HFFc6 (cell line): ENCODE data around the gene BMP7. TPM values are rescaled to one million over a fixed set of nuclear protein-coding genes. Genes with fewer than 3 reads are reported as not detected.

ENCODE experiments used
- DNase-seq: peaks from one replicate; pipeline ENCODE4 v3.0.0-alpha.2; 2018
- H3K27ac Mint-ChIP-seq: 2 replicates; pipeline ENCODE4 v1.8.0; 2020; ENCODE audit warnings: mild to moderate bottlenecking, mixed read lengths
- H3K27me3 Mint-ChIP-seq: 2 replicates; pipeline ENCODE4 v1.8.0; 2021; ENCODE audit warnings: mild to moderate bottlenecking, moderate library complexity, mixed read lengths; ENCODE audit not compliant: insufficient read depth
- H3K36me3 Mint-ChIP-seq: 2 replicates; pipeline ENCODE4 v1.8.0; 2021; ENCODE audit warnings: low read depth, mixed read lengths
- H3K4me1 Mint-ChIP-seq: 2 replicates; pipeline ENCODE4 v1.8.0; 2020; ENCODE audit warnings: low read depth, mixed read lengths
- H3K4me3 Mint-ChIP-seq: 2 replicates; pipeline ENCODE4 v1.8.0; 2020; ENCODE audit warnings: mild to moderate bottlenecking, moderate library complexity, mixed read lengths
- H3K9me3 Mint-ChIP-seq: 2 replicates; pipeline ENCODE4 v1.8.0; 2020; ENCODE audit warnings: mild to moderate bottlenecking, mixed read lengths
- total RNA-seq, 6 experiments: library from RNA; stranded (reverse); fragmentation: NEBNext Ultra II Directional; extraction: Animal tissue kit (Norgen Biotek cat#: 25700); gene quantifications; 2 replicates in 1 of 6; 3 replicates in 5 of 6; pipeline ENCODE4 v1.2.3, GENCODE V29; 2021
- TF ChIP-seq, protein P1 (sequence below): fragments of 200-600 bp; sonication (generic); IDR thresholded peaks from 2 replicates; pipeline ENCODE4 v1.5.0; 2021; ENCODE audit warnings: antibody characterized with exemption, mild to moderate bottlenecking

The BMP7 gene
- total RNA-seq, 6 experiments from 2014 or later: not detected

DNA sequence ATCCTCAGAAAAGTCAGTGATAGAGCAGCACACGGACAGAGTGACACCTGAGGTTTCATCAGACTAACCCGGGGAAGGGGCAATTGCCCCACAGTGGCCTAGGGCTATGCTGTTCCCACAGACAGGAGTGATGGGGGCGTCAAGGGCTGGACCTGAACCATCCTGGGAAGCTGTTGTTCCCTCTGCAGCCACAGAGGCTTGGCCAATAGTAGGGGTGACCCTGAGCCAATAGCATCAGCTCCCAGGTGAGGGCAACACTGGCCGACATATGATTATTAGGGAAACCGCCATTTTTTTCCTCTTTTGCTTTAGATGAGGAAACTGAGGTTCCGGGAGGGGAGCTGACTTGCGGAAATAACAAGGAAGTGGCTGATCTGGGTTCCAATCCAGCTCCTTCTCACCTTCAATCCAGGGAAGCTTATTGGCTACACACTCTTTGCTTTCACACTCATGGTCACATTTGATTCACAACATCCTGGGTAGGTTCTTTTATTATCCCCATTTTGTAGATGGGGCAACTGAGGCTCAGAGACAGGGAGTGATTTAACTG is 126.0 kb downstream of the BMP7 start:
- Mint-ChIP-seq H3K27me3 (peaks cover 14% of the 10 kb centered on the region; the same call in 1 of the 2 replicates), H3K4me1 (no peaks in the 10 kb centered on the region), H3K9me3 (no peaks in the 10 kb centered on the region), H3K36me3 (no peaks in the 10 kb centered on the region), H3K4me3 (no peak overlapping the region), H3K27ac (no peak overlapping the region)
- TF ChIP-seq, protein P1, sequence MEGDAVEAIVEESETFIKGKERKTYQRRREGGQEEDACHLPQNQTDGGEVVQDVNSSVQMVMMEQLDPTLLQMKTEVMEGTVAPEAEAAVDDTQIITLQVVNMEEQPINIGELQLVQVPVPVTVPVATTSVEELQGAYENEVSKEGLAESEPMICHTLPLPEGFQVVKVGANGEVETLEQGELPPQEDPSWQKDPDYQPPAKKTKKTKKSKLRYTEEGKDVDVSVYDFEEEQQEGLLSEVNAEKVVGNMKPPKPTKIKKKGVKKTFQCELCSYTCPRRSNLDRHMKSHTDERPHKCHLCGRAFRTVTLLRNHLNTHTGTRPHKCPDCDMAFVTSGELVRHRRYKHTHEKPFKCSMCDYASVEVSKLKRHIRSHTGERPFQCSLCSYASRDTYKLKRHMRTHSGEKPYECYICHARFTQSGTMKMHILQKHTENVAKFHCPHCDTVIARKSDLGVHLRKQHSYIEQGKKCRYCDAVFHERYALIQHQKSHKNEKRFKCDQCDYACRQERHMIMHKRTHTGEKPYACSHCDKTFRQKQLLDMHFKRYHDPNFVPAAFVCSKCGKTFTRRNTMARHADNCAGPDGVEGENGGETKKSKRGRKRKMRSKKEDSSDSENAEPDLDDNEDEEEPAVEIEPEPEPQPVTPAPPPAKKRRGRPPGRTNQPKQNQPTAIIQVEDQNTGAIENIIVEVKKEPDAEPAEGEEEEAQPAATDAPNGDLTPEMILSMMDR: no peak
- DNase-seq: no peak

DNA sequence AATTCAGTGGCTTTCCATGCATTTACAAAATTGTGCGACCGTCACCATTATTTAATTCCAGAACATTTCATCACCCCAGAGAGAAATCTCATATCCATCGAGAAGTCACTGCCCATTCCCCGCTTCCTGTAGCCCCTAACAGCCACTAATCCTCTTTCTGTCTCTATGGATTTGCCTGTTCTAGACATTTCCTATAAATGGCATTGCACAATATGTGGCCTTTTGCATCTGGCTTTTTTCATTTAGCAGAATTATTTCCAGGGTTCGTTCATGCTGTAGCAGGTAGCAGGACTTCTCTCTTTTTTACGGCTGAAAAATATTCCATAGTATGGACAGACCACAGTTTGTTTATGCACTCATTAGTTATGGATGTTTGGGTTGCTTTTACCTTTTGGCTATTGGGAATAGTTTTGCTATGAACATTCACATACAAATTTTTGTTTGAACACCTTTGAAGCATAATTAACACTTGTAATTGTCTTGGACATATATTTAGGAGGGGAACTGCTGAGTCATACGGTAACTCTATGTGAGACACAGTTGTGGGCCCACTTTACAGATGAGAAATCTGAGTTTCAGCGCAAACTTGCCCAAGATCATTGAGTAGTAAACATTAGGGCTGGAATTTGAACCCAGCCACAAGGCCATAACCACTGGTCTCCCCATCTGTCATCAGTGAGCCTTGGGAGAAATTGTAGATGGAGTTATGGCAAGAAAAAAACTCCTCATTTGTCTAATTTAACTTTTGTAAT is 126.9 kb downstream of the BMP7 start:
- Mint-ChIP-seq H3K27ac (no peak overlapping the region), H3K9me3 (no peaks in the 10 kb centered on the region), H3K36me3 (no peaks in the 10 kb centered on the region), H3K4me3 (no peak overlapping the region), H3K4me1 (no peaks in the 10 kb centered on the region), H3K27me3 (peaks cover 17% of the 10 kb centered on the region; the same call in 1 of the 2 replicates)
- no peak for DNase-seq
- TF ChIP-seq, protein P1: no peak

GRCh38 chr20:57138198-57138995 is 128.0 kb downstream of the BMP7 start:
- DNase-seq: no peak
- Mint-ChIP-seq H3K4me3 (no peak overlapping the region), H3K9me3 (no peaks in the 10 kb centered on the region), H3K4me1 (no peaks in the 10 kb centered on the region), H3K27ac (no peak overlapping the region), H3K27me3 (peaks cover 22% of the 10 kb centered on the region; the same call in 1 of the 2 replicates), H3K36me3 (no peaks in the 10 kb centered on the region)
- TF ChIP-seq, protein P1: no peak

- TF ChIP-seq, protein P1: no peak
- DNase-seq: no peak
- Mint-ChIP-seq H3K9me3 (no peaks in the 10 kb centered on the region), H3K4me1 (no peaks in the 10 kb centered on the region), H3K27ac (no peak overlapping the region), H3K4me3 (no peak overlapping the region), H3K36me3 (no peaks in the 10 kb centered on the region), H3K27me3 (peaks cover 26% of the 10 kb centered on the region)
Observed at GRCh38 chr20:57137676-57138075, 128.8 kb downstream of the BMP7 start.

DNA sequence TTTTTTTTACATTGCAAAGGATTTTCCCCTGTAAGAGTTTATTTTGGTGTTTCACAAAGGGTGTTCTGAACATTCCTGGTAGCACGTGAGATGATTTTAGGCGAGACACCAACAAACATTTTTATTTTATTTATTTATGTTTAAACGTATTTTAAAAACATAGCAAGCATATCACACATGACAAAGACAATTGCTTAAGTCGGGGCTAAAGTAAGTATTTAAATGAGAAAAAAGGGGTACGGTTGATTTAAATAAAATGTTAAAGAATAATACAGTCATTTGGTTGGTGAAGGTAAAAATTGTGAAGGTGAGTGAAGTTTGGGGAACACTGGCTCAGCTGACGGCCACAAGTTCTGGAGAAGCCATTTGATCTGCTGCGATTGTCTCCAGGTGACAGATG is 129.7 kb downstream of the BMP7 start:
- H3K36me3 Mint-ChIP-seq: no peaks in the 10 kb centered on the region
- H3K4me3 Mint-ChIP-seq: no peak overlapping the region
- H3K4me1 Mint-ChIP-seq: no peaks in the 10 kb centered on the region
- no peak overlapping the region for H3K27ac Mint-ChIP-seq
- TF ChIP-seq, protein P1: no peak
- H3K9me3 Mint-ChIP-seq: no peaks in the 10 kb centered on the region
- peaks cover 33% of the 10 kb centered on the region for H3K27me3 Mint-ChIP-seq
- DNase-seq: no peak
